COLO829 (cell line): ENCODE measurements around the gene SLC31A1.

Source experiments
- DNase-seq: peaks from one replicate; pipeline ENCODE4 v3.0.0; 2012; ENCODE audit warnings: low spot score

Gene SLC31A1

DNA sequence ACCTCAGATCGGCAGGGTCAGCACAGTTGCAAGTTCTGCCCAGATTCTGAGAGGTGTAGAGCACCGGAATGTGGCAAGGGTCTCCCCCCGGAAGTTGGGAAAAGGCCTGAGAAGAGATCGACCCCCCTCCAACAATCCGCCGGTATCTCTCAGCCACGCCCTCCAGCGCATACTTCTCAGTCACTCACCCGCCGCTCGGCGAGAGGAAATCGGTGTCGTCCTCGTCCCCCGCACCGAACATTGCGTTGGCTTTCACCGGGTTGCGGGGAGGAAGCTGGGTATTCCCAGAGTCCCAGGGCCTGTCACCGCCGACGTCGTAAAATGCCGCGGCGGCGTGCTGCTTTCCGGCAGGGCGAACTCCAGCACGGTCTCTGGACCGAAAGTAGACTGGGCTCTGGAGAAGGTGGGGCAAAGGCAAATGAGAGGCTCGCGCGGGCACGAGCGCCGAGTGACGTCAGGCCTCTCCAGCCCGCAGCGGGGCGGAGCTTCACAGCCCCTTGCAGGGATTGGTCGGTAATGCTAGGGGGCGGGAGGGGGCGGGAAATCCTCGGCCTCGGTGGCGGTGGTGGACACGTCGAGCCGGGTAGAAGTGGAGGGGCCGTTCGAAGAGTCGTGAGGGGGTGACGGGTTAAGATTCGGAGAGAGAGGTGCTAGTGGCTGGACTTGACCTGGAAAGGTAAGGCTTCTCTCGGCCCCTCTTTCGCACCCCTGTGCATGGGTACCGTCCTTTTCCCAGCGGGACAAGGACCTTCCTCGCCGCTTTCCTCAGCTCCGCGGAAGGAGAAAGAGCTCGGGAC lies at the start of gene SLC31A1, which contains the start of gene FKBP15:
TSS of gene SLC31A1 (plus strand) at position 542 of the 797 bp plus-strand sequence. CDS start 34,605 bp downstream, outside the sequence.
TSS of gene FKBP15 (minus strand) at position 275 of the 797 bp plus-strand sequence. CDS start at position 241, 34 bp downstream.
- peak; percentile 99 for DNase-seq

DNA sequence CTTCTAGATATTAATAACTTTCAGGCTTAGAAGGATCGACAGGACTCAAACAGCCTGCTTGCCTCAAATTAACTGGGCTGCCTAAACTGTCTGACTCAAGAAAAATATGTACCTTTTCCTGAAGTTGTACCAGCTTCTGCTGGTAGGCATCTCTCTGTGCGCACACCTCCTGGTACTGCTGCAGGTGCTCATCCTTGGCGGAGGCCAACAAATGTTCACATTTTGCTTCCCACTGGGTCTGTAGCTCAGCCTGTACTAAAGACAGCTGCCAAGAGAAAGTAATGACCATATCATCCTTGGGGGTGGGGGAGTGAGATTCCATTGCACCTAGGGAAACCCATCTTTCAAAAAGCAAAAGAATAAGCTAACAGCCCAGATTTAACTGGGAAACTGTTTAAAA lies 48.0 kb upstream of the SLC31A1 start:
- no peak for DNase-seq

DNA sequence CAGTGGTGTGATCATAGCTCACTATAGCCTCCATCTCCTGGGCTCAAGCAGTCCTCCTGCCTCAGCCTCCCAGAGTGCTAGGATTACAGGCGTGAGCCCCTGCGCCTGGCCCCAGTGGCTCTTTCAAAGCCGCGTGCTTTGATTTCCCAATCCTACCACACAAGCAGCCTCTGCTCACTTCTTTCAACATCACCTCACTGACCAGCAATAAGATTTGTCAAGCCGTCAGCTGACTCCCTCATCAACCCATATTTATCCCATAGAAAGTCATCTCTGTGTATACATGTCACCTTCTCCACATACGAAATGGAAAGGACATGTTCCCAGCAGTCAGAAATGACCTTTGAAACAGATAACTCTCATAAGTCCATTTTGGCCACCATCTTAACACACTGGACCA lies 44.5 kb upstream of the SLC31A1 start:
- no peak for DNase-seq

DNA sequence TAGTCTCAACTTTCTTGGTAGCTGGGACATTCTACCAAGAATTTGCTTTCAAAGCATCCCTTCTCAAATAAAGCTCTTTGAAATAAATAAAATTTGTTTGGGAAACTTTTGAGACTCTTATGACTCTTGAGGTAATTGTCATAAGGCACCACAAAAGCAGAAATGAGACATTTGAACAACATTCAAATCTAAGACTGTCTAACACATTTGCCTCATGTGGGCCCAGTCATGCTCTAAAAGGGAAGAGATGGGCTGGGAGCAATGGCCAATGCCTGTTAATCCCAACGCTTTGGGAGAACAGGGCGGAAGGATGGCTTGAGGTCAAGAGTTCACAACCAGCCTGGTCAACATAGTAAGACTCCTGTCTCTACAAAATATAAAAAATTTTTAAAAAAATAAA lies 44.1 kb upstream of the SLC31A1 start:
- no peak for DNase-seq

DNA sequence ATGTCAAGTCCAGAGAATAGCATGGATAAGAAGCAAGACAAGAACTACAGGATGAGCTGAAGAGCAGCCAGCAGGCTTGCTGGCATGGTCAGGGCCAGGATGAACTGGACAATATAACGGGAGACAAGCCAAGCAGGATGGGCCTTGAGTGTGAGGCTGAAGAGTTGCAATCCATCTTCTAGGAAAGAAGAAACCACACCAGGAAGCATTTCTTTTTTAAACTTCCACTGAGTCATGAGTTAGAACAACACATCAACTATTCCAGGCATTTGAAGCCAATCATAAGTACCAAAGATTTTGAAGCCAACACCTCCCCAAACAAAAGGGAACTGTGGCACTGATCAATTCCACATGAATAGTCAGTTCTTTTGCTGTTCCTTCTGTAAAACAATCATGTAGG lies 43.3 kb upstream of the SLC31A1 start:
- DNase-seq: no peak

DNA sequence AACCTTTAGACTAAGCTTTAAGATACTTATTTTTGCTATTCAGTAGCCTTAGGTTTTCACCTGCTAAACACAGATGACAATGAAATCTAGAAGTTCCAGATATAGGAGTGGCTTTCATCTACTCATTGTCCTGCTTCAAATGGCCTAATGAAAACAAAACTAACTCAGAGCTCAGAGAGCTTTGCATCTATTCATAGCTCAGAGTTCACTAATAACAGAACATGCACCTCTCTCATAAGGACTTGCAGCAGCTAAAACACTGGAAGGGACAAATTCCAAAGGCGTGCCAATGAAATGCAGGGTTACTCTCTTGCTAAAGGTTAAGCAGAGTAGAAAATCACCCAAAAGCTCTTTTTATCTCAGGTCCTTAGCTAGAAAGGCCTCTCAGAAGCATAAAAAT lies 41.5 kb upstream of the SLC31A1 start:
- DNase-seq: no peak

DNA sequence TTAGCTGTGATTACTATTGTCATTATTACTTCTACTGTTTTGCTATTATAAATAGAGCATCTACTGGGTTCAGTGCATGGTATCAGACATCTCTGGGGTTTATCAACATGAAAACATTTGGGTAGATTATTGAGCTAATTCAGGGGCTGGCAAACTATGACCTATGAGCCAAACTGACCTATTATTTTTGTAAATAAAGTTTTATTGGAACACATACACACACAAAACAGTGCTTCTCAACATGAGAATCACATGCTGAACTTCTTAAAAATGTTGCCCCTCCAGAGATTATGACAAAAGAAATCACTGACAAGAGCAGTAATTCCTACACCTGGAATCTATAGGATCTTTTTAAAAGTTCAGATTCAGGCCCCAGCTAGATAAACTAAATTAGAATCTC lies 40.2 kb upstream of the SLC31A1 start:
- DNase-seq: no peak

DNA sequence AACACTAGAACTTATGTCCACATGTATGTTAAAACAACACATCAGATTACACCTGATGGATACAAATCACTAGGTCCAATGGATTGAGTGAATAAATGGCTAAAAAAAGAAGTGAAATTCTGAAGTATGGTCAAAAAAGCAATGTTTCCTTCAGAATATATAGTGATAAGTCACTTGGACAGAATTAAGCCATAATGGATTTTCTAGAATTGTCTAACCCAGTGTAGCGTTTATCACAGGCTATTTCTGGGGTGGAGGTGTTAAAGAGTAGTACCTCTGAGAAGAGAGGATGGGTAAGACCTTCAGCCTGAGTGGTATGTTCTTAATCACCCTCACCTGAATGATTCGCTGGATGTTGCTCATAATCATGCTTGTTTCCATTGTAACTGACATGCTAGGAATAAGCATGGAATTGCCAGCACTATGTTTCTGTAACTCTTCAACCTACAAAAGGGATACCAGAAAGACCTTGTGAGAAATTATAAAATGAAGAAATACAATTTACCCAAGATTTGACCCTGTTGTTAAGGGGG lies 37.3 kb upstream of the SLC31A1 start:
- DNase-seq: no peak

DNA sequence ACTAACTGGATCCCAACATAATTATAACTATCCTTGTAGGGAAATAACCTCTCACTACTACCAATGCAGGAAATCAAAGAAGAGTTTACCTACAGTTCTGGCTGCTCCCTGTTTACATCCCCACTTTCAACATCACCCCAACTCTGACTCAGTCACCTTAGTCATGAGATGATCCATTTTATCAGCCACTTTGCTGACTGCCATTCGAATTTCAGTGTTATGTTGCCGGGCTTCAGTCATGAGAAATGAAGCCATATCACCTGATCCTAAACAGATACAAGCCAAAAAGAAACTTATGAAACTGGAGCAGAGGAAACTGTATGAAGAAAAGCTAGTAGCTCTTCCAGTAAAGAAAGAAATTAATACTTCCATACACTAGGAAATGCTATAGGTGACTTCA lies 36.8 kb upstream of the SLC31A1 start:
- no peak for DNase-seq

DNA sequence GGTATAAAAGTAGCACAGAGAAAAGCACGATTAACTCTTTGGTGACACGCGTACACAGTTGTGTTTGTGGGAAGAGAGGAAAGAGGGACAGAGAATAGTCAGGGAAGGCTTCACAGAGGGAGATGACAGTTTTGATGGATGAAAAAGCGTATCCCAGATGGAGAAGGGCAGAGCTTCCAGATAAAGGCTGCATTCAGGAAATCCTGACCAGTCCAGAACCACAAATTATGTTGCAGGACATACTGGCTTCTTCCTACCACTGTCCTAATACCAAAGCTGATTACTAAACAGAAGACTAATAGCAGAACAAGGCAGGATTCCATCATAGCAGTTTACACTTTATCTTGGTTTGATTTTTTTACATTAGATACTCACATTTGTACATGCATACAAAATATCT lies 36.1 kb upstream of the SLC31A1 start:
- DNase-seq: peak; percentile 51

DNA sequence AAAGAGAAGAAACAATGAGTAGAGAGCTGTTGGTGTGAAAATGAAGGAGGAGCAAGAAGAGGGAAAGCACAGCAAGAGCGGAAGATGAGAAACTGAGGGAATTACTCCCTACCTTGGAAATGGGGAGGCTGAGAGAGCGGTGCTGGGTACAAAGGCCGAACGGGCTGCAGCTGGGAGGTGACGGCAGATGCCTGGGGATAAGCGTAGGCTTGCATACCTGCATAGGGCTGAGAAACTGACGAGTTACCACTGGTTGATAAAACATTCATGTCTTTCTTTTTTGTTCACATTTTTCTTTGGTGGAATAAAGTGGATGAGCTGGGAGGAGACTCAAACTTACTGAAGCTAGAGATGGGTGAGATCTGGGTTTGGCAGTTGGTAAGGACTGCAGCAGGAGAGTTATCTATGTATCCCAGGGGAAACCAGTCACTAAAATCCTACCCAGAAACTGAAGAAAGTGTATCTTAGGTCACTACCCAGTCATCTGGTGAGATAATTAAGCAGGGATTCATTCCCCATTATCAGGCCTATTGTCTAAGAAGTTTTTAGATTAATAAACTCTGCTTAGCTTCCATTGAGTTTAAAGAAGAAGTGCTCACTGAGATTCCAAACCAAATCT lies 35.1 kb upstream of the SLC31A1 start:
- DNase-seq: no peak

DNA sequence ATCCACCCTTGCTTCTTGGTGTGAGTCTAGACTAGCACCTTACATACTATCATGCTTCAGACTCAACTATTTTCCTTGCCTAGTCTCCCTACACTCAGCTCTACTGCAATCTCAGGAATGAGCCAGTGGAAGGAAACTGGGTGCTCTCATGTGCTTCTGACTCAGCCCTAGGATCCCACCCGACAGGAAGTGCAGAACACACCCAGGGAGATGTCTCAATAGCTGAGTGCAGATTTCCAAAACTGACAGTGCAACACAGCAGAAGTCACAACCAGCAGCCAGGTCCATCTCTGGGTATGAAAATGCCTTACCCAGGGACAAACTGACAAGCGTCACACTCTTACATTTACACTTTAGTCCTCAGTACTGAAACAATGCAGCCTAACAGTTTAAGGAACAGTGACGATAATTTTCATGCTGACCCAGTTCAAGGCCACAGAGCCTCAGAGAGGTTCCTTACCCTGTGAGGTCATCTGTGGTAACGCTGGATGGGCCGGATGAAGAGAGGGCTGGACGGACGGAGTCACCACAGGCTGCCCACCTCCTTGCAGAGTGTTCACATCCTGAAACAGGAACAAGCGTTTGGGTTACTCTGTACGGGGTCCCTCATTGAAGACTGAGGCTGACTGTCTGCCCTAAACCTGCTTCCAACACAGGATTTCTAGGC lies 33.3 kb upstream of the SLC31A1 start:
- peak; percentile 89 for DNase-seq

DNA sequence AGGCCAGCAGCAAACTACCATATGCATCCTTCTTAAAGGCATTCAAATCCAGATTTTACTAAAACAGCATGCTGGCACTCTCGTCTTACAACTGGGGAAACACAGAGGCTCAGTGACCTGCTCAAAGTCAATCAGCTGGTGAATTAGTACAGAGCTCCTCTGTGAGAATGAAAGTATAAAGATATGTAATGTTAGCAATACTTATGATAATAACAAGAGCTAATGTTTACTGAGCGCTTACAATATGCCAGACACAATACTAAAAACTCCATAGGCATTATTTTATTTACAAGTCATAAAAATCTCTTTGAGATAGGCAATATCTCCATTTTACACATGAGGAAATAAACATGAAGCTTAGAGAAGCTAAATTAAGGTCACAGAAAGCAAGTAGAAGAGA lies 28.9 kb upstream of the SLC31A1 start:
- no peak for DNase-seq

DNA sequence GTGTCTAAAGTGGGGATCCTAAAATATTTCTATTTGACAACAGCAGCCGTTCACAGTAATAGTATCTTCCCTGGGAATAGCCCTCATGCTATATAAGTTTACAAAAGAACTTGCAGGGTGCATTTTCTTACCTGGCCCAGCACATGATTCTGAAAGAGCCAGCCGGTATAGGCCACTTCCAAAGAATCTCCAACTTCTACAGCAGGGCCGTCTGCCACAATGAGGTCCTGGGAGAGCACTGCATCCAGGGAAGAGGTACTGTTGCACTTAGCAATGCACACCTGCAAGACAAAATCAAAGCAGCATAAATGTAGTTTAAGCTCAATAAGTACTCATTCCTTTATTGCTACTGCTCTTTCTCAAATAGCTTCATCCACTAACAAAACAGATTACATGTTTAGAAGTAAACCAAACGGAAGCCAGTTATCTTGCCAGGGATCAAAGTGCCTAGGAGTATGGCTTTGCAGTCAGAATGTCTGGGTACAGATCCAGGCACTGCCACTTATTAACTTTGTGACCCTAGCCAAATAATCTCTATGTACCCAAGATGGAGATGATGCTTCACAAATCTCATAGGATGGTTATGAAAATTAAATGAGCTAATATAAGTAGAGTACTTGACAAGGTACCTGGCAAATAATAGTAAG lies 21.5 kb upstream of the SLC31A1 start:
- DNase-seq: no peak

DNA sequence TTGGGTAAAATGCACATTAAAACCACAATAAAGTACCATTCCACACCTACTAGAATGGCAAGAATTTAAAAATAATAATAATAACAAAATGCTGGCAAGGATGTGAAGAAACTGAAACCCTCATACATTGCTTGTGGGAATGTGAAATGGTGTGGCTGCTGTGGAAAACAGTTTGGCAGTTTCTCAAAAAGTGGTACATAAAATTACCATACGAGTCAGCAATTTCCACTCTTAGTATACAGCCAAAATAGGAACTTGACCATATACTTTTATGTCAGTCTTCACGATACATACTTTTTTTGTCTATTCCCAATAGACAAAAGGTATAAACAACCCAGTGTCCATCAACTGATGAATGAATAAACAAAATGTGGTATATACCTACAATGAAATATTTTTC lies 15.9 kb upstream of the SLC31A1 start:
- DNase-seq: no peak

DNA sequence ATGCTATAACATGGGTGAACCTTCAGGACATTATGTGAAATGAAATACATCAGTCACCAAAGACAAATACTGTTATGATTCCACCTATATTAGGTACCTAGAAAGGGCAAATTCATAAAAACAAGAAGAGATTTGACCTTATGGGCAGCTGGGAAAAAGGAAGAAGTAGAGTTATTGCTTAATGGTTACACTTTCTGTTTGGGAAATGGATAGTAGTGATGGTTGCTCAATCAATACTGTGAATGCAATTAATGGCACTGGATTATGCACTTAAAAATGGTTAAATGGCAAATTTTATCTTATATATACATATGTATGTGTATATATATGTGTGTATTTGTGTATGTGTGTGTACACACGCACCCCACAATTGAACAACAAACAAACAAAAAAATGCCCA lies 15.5 kb upstream of the SLC31A1 start:
- DNase-seq: no peak

DNA sequence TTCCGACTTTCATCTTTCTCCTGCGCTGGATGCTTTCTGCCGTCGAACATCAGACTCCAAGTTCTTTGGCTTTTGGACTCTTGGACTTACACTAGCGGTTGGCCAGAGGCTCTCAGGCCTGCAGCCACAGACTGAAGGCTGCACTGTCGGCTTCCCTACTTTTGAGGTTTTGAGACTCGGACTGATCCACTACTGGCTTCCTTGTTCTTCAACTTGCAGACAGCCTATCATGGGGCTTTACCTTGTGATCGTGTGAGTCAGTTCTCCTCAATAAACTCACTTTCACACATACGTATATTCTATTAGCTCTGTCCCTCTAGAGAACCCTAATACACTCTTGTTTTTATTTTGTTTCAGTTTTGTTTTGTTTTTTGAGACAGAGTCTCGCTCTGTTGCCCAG lies 10.5 kb upstream of the SLC31A1 start:
- DNase-seq: no peak

DNA sequence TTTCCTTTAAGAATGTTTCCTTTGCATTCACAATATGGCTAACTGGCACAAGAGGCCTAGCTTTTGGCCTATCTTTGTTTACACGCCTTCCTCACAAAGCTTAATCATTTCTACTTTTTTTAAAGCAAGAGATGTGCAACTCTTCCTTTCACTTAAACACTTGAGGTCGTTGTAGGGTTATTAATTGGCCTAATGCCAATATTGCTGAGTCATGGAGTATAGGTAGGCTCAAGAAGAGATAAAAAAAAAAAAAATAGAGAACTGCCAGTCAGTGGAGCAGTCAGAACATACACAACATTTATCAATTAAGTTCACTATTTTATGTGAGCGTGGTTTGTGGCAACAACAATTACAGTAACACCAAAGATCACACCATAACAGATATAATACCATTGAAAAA lies 6.2 kb upstream of the SLC31A1 start:
- no peak for DNase-seq

DNA sequence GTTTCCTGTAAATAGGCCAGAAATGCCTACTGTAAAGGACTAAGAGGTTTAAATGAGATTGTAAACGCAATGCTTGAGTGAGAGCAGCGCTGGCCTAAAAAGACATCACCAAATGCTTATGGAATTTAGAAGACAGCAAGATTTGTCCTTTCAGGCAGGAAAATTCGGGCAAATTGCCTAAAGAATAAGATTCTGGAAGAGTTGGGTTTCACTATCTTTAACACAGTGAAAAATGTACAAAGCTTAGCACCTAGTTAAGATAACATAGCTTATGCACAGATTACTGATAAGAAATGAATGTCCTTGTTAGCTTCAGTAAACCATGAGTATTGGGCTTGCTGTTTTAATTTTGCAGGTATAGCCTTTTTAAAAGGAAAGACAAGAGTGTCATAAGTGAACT lies 4.9 kb upstream of the SLC31A1 start:
- DNase-seq: no peak

DNA sequence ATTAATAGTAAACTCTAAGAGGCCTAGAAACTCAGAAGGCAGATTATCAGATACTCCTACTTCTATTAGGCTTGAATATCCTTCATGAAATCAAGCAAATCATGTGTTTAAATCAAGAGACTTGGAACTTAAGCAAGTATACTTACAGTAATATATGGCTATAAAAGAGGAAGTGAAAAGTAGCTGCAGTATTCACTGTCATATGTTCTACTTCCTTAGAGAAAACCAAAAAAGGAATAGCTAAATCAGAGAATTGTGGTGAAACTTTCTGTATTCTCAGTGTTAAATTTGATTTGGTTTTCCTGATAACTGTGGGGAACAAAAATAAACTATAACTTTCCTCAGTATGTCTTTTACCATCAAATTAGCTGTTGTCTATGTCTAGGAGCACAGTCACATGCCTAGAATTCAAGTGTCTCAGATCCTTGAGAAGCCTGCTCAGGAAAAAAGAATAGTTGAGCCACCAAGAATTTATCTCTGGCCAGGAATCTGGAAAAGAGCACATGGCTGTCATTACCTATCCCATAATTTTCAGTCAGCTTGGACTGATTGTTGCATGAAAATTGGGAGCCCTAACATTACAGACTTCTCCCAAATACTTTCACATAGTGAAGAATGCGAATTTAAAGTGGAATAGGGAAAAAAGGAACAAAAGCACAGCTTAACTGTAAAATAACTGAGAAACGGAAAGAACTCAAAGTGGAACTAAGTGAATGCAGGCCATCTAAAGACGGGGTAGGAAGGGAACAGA lies 2.0 kb upstream of the SLC31A1 start:
- DNase-seq: no peak

DNA sequence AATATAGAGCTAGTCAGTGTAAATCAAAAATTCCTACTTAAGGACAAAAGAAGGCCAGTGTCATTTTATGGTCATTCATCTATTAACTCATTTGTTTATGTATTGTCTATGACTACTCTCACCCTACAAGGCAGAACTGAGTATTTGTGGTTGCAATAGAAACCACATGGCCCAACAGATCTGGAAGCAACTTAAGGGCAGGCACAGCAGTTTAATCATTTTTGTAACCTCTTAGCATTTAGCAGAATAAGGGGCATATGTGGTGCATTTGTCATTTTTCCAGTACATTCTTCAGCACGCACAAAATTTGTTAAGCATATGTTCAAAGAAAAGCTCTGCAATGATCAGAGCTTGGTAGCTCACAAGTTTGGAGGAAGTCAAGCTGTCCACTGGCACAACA lies 1.4 kb upstream of the SLC31A1 start:
- DNase-seq: no peak
